Hematopoietic multipotent progenitor cell treated with erythropoietin and hydrocortisone succinate and interleukin-3 and kit ligand, for 17 days (in vitro differentiated cells): ENCODE measurements around the gene CEP89.
"Not testable (repeated sequence)": the region's sequence is repeated elsewhere in the genome, so short reads cannot be mapped to it uniquely, and the experiment has no call there.

ENCODE experiments used
- DNase-seq: peaks from one replicate; pipeline ENCODE4 v3.0.0-alpha.2; 2015; ENCODE audit warnings: low spot score

The CEP89 gene

GRCh38 chr19:32833388-32833787, 138.4 kb downstream of the CEP89 start:
- DNase-seq: not testable (repeated sequence)

- not testable (repeated sequence) for DNase-seq
Measured at GRCh38 chr19:32832825-32833224, 138.9 kb downstream of the CEP89 start.

DNA sequence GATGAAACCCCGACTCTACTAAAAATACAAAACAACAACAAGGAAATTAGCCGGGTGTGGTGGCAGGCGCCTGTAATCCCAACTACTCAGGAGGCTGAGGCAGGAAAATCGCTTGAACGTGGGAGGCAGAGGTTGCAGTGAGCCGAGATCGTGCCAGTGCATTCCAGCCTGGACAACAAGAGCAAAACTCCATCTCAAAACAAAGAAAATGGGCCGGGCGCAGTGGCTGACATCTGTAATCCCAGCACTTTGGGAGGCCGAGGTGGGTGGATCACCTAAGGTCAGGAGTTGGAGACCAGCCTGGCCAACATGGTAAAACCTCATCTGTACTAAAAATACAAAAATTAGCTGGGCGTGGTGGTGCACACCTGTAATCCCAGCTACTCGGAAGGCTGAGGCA, 139.7 kb downstream of the CEP89 start:
- DNase-seq: not testable (repeated sequence)

DNA sequence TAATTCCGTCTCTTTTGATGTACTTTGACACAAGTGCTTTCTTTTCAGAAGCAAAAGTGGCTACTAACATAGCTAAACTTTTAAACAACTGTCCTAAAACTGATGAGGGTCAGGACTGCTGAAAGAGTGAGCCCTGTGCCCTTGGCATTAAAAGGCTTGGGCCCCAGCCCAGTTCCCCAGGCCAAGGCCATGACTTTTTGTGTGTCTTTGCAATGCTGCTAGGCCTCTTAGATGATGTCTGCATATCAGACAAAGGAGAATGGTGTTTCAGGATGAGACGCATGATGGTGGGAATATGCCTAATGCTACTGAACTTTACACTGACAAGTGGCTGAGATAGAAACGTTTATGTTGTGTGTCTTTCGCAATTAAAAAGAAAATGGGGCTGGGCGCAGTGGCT, 140.1 kb downstream of the CEP89 start:
- DNase-seq: no peak

- DNase-seq: no peak
Measured at GRCh38 chr19:32830231-32831014, 141.3 kb downstream of the CEP89 start.

- DNase-seq: no peak
Measured at GRCh38 chr19:32829345-32829896, 142.3 kb downstream of the CEP89 start.

- DNase-seq: no peak
Measured at GRCh38 chr19:32828643-32829344, 143.0 kb downstream of the CEP89 start.

DNA sequence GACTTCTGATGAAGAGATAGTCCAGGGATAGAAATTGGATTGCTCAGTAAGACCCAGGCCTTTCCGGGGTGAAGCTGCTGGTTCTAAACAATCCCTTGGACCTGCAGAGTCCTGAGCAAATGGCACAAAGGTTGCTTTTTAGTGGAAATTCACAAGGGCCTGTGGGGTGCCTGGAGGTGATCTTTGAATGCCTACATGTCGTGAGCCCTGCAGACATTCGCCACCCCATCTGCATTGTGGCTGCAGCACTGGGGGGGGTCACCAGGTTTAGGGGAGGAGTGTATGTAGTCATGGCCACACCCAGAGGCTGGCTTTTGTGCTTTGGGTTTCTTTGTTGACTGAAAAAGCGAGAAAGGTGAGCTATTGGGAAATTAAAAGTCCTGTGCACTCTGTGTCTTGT, 143.6 kb downstream of the CEP89 start:
- no peak for DNase-seq
